HG02588 (cell line): ENCODE measurements around the gene SLC7A5.
"Not testable (repeated sequence)": the region's sequence is repeated elsewhere in the genome, so short reads cannot be mapped to it uniquely, and the experiment has no call there.

Experiments
- ATAC-seq: cut with Tn5 transposase; IDR thresholded peaks from one replicate; pipeline ENCODE4 v1.9.1; 2021; ENCODE audit warnings: mild to moderate bottlenecking, moderate library complexity; ENCODE audit not compliant: unreplicated experiment

The SLC7A5 gene

DNA sequence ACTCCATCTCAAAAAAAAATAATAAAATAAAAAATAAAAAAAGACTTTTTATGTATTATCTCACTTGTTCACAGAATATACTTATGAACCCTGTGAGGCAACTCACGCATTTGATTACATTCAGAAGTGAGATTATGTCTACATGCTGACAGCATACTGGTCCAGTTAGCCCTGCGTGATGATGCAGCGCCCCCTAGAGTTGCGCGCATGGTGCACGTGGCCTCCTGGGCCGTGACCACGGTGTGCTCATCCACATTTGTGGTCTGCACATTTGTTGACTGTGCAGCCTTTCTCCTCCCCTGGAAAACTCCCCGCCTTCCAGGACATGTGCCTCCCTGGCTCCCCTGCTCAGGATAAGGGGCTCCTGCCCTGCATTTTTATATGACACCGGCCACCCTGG is 20.5 kb upstream of the SLC7A5 start:
- not testable (repeated sequence) for ATAC-seq

- not testable (repeated sequence) for ATAC-seq
Measured at GRCh38 chr16:87888346-87888745, 19.0 kb upstream of the SLC7A5 start.

DNA sequence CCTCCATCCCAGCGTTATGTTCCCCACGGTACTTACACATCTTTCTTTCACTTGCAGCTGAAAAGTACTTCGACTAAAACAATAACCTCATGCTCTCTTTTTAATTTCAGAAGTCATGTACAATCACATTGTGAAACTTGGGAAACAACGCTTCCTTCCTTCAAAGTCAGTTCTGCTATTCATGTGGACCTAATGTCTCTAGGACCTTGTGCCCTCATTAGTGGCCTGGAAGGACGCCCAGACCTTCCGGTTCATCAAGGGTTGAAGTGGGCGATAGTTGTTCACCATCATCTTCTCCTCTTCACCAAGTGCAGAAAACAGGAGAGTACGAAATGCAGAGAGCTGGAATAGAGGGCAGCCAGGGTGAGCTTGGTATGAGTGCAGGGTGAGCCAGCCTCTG is 18.6 kb upstream of the SLC7A5 start:
- not testable (repeated sequence) for ATAC-seq

- not testable (repeated sequence) for ATAC-seq
Measured at GRCh38 chr16:87885371-87885967, 16.2 kb upstream of the SLC7A5 start.

GRCh38 chr16:87882436-87883019 is 13.2 kb upstream of the SLC7A5 start:
- ATAC-seq: no peak

DNA sequence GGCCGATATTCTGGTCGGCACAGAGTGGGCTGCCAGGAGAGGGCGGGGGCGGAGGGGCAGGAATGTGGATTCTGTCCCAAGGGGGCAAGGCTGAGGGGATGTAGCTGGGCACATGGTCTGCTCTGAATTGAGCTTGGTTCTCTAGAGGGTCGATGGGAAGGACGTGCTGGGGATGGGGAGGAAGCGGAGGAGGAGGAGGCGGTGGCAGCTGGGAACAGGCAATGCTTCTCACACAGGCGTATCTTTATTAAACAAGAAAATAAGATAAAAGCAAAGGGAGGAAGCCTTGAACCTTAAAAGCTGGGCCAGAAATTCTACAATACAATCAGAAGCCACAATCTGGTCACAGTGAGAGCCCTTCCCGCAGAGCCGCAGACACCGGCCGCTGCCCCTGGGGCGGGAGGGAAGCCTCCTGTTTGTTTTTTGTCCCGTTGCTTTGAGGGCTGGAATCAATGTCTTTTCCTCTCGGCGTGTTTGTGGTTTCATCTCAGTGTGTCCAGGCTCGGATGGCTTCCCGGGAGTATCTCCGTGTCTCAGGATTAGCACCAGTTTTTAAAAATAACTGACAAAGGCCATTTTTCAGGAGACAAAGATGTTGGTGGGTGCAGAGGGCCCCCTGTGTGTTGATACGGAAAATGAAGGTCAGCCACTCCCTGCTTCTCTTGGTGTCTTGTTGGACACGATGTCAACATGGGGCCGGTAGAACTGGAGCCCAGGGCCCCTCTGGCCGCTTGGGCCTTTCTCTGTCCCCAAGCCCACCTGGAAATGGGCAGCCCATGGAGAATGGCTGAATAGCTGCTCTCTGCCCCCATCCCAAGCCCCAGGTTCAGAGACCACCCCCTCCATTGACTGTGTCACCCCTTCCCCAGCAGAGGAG is 12.3 kb upstream of the SLC7A5 start:
- no peak for ATAC-seq

GRCh38 chr16:87880117-87880696 is 10.9 kb upstream of the SLC7A5 start:
- ATAC-seq: no peak

DNA sequence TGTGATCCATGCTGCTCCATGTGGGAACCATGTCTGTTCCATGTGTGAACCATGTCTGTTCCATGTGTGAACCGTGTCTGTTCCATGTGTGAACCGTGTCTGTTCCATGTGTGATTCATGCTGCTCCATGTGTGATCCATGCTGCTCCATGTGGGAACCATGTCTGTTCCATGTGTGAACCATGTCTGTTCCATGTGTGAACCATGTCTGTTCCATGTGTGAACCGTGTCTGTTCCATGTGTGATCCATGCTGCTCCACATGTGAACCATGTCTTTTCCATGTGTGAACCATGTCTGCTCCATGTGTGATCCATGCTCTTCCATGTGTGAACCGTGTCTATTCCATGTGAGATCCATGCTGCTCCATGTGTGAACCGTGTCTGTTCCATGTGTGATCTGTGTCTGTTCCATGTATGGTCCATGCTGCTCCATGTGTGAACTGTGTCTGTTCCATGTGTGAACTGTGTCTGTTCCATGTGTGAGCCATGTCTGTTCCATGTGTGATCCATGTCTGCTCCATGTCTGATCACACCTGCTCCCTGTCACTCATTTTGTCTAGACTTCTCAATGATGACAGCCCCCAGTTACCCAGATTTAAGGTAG is 10.2 kb upstream of the SLC7A5 start:
- ATAC-seq: not testable (repeated sequence)

- no peak for ATAC-seq
Measured at GRCh38 chr16:87878704-87879103, 9.4 kb upstream of the SLC7A5 start.

DNA sequence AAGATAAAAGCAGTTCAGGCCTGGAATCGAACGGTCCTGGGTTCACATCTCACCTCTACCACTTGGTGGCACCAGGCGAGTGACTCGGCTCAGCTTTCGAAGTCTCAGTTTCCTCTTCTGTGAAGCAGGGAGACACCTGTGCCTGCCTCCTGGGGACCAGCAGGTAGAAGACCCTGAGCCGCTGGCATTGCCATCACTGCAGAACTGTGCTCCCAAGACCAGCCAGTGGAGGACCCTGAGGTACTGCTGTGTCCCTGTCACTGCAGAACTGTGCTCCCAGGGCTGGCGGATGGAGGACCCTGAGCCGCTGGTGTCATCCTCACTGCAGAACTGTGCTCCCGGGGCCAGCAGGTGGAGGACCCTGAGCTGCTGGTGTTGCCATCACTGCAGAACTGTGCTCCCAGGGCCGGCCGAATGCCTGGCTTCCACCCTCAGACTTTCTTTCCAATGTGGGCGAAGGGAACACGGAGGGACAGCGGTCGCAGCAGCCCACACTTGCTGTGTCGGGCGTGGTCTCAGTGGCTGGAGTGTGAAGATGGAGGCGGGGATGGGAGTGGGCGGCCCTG is 8.7 kb upstream of the SLC7A5 start:
- ATAC-seq: no peak

- ATAC-seq: no peak
Measured at GRCh38 chr16:87874639-87875427, 5.5 kb upstream of the SLC7A5 start.

- not testable (repeated sequence) for ATAC-seq
Measured at GRCh38 chr16:87870418-87871291, 1.3 kb upstream of the SLC7A5 start.

GRCh38 chr16:87869879-87870417 is 641 bp upstream of the SLC7A5 start:
- not testable (repeated sequence) for ATAC-seq

DNA sequence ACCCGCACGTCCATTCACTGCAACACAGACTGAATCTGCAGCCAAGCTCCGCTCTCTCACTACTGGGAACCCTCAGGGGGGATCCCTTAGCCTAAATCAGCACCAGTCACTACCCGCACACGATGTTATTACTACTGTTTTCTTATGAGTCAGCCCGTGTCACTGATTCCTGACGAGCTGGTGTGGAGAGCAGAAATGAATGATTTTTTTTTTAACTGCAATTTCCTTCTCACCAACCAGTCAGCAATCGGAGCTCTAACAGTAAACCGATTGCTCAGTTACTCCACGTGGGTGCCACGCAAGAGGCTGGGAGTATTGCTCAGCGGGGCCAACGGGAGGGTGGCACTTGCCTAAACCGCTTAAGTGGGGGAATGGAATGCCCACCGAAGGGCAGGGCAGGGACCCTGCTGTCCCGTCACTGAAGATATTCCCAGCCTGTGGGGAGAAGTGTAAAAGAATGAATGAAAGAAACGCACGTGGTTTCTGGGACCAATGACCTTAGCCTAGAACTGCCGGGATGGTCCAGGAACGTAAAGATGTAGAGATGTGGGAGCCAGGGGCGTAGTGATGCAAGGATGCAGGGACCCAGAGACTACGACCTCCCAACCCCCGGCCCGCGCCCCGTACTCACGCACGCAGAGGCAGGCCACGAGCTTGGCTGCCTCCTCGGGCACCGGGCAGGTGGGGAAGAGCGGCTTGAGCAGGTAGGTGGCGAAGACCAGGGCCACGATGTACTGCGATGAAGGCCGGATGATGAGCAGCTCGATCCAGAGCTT is 865 bp downstream of the SLC7A5 start:
- ATAC-seq: peak; percentile 29

DNA sequence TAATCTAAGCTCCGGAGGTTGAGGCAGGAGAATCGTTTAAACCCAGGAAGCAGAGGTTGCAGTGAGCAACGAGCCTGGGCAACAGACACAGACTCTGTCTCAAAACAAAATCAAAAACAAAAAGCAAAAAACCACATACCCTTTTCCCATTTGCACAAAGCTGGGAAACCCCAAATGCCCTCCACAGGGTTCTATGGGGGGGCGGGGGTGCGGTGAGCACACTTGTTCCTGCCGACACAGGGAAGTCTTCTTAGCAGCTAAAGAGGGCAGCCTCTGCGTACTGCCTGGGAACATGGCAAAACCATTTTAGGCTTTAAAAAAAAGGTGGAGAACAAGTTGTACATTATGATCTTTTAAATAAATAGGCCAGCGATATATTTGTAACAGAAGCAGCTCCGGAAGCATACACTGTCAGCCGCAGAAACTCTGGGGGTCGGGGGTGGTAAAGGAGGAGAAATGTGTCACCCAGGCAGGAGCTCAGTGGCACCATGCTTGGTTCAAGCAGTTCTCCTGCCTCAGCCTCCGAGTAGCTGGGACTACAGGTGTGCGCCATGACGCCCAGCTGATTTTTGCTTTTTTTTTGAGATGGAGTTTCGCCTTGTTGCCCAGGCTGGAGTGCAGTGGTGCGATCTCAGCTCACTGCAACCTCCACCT is 3.3 kb downstream of the SLC7A5 start:
- not testable (repeated sequence) for ATAC-seq

GRCh38 chr16:87864331-87864989 is 4.8 kb downstream of the SLC7A5 start:
- no peak for ATAC-seq

DNA sequence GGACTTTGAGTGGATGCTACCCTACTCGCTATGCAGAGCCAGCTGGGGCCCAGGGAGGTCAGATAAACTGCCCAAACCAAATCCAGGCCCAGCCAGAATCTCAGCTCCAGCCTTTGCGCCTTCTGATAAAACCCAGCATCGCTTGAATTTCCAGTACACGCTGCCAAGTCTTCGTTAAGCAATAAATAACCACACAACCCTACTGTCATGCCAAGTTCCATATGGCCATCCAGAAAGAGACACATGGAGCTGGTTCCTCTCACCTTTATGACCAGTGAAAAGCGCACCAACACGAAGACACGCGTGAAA is 6.0 kb downstream of the SLC7A5 start:
- ATAC-seq: not testable (repeated sequence)
